ENCODE measurements around the gene CFAP97D1.

The CFAP97D1 gene

GRCh38 chr17:43800736-43801135 lies 20.5 kb downstream of the CFAP97D1 start:
- no peak for DNase-seq

GRCh38 chr17:43801844-43802243 lies 21.6 kb downstream of the CFAP97D1 start:
- no peak for DNase-seq

- DNase-seq = no peak
Measured at GRCh38 chr17:43803758-43804157, 23.5 kb downstream of the CFAP97D1 start.

GRCh38 chr17:43805117-43805516 lies 24.9 kb downstream of the CFAP97D1 start:
- DNase-seq = no peak

- no peak for DNase-seq
Measured at GRCh38 chr17:43808076-43808475, 27.8 kb downstream of the CFAP97D1 start.

GRCh38 chr17:43809121-43809520 lies 28.9 kb downstream of the CFAP97D1 start:
- no peak for DNase-seq

- no peak for DNase-seq
Measured at GRCh38 chr17:43810226-43810715, 30.0 kb downstream of the CFAP97D1 start.

GRCh38 chr17:43810823-43811222 lies 30.6 kb downstream of the CFAP97D1 start:
- DNase-seq = no peak

- DNase-seq = no peak
Measured at GRCh38 chr17:43812396-43813265, 32.4 kb downstream of the CFAP97D1 start.

- DNase-seq = no peak
Measured at GRCh38 chr17:43813386-43813785, 33.2 kb downstream of the CFAP97D1 start.

- DNase-seq = no peak
Measured at GRCh38 chr17:43814026-43814425, 33.8 kb downstream of the CFAP97D1 start.

- DNase-seq = no peak
Measured at GRCh38 chr17:43814714-43815113, 34.5 kb downstream of the CFAP97D1 start.

GRCh38 chr17:43816336-43817320 lies 36.4 kb downstream of the CFAP97D1 start:
- no peak for DNase-seq

GRCh38 chr17:43817826-43818225 lies 37.6 kb downstream of the CFAP97D1 start:
- no peak for DNase-seq

GRCh38 chr17:43818966-43819365 lies 38.7 kb downstream of the CFAP97D1 start:
- no peak for DNase-seq

GRCh38 chr17:43820759-43821158 lies 40.5 kb downstream of the CFAP97D1 start:
- no peak for DNase-seq

- DNase-seq = no peak
Measured at GRCh38 chr17:43822570-43823190, 42.4 kb downstream of the CFAP97D1 start.

- no peak for DNase-seq
Measured at GRCh38 chr17:43823350-43824084, 43.3 kb downstream of the CFAP97D1 start.

GRCh38 chr17:43825567-43825966 lies 45.3 kb downstream of the CFAP97D1 start:
- no peak for DNase-seq

- no peak for DNase-seq
Measured at GRCh38 chr17:43826206-43826605, 46.0 kb downstream of the CFAP97D1 start.

GRCh38 chr17:43827596-43827995 lies 47.4 kb downstream of the CFAP97D1 start:
- no peak for DNase-seq

GRCh38 chr17:43829738-43830137 lies 49.5 kb downstream of the CFAP97D1 start:
- no peak for DNase-seq
